GM19324 (cell line): ENCODE measurements around the gene ADAM12.

Experiments used
- ATAC-seq: cut with Tn5 transposase; IDR thresholded peaks from one replicate; pipeline ENCODE4 v1.9.1; 2021; ENCODE audit warnings: mild to moderate bottlenecking, moderate library complexity; ENCODE audit not compliant: unreplicated experiment, low FRiP score

The ADAM12 gene

GRCh38 chr10:126127481-126128029 is 260.7 kb downstream of the ADAM12 start:
- no peak for ATAC-seq

GRCh38 chr10:126126866-126127265 is 261.4 kb downstream of the ADAM12 start:
- no peak for ATAC-seq

GRCh38 chr10:126126023-126126422 is 262.3 kb downstream of the ADAM12 start:
- no peak for ATAC-seq

- ATAC-seq, result no peak
Measured at GRCh38 chr10:126124668-126125349, 263.5 kb downstream of the ADAM12 start.

GRCh38 chr10:126124046-126124445 is 264.2 kb downstream of the ADAM12 start:
- ATAC-seq, result no peak

GRCh38 chr10:126123466-126123865 is 264.8 kb downstream of the ADAM12 start:
- no peak for ATAC-seq

- ATAC-seq, result no peak
Measured at GRCh38 chr10:126122881-126123280, 265.4 kb downstream of the ADAM12 start.

GRCh38 chr10:126119599-126119998 is 268.7 kb downstream of the ADAM12 start:
- ATAC-seq, result no peak

- no peak for ATAC-seq
Measured at GRCh38 chr10:126118476-126118875, 269.8 kb downstream of the ADAM12 start.

GRCh38 chr10:126117196-126117595 is 271.1 kb downstream of the ADAM12 start:
- no peak for ATAC-seq

GRCh38 chr10:126115886-126116285 is 272.4 kb downstream of the ADAM12 start:
- no peak for ATAC-seq

- ATAC-seq, result no peak
Measured at GRCh38 chr10:126114884-126115555, 273.3 kb downstream of the ADAM12 start.

- no peak for ATAC-seq
Measured at GRCh38 chr10:126111516-126111915, 276.8 kb downstream of the ADAM12 start.

- no peak for ATAC-seq
Measured at GRCh38 chr10:126110489-126111180, 277.6 kb downstream of the ADAM12 start.

- no peak for ATAC-seq
Measured at GRCh38 chr10:126109893-126110292, 278.4 kb downstream of the ADAM12 start.

GRCh38 chr10:126108693-126109092 is 279.6 kb downstream of the ADAM12 start:
- no peak for ATAC-seq

GRCh38 chr10:126104767-126105166 is 283.5 kb downstream of the ADAM12 start:
- no peak for ATAC-seq

GRCh38 chr10:126102636-126103035 is 285.6 kb downstream of the ADAM12 start:
- ATAC-seq, result no peak

- no peak for ATAC-seq
Measured at GRCh38 chr10:126101736-126102135, 286.5 kb downstream of the ADAM12 start.

- no peak for ATAC-seq
Measured at GRCh38 chr10:126101325-126101724, 287.0 kb downstream of the ADAM12 start.

- ATAC-seq, result no peak
Measured at GRCh38 chr10:126099366-126099765, 288.9 kb downstream of the ADAM12 start.
